Left renal cortex interstitium (tissue), 4 donors: ENCODE measurements around the gene CA12. TPM values are rescaled to one million over a fixed set of nuclear protein-coding genes. Genes with fewer than 3 reads are reported as not detected.
"Not testable (repeated sequence)": the region's sequence is repeated elsewhere in the genome, so short reads cannot be mapped to it uniquely, and the experiment has no call there.

ENCODE experiments used
- DNase-seq, 4 donors: peaks; one replicate each; pipeline ENCODE4 v3.0.0-alpha.2; 2013; ENCODE audit warnings: low read depth in 4 of 4, low spot score in 2 of 4, missing footprints in 1 of 4
- polyA plus RNA-seq, 4 donors: library from polyadenylated mRNA; unstranded; fragments of 120-200 nt; gene quantifications; one replicate each; pipeline ENCODE4 v1.2.1, GENCODE V29; 2013; ENCODE audit not compliant: insufficient read length in 4 of 4

CA12 gene
- polyA plus RNA-seq, 4 donors, result 123 to 146 (median 129) TPM

DNA sequence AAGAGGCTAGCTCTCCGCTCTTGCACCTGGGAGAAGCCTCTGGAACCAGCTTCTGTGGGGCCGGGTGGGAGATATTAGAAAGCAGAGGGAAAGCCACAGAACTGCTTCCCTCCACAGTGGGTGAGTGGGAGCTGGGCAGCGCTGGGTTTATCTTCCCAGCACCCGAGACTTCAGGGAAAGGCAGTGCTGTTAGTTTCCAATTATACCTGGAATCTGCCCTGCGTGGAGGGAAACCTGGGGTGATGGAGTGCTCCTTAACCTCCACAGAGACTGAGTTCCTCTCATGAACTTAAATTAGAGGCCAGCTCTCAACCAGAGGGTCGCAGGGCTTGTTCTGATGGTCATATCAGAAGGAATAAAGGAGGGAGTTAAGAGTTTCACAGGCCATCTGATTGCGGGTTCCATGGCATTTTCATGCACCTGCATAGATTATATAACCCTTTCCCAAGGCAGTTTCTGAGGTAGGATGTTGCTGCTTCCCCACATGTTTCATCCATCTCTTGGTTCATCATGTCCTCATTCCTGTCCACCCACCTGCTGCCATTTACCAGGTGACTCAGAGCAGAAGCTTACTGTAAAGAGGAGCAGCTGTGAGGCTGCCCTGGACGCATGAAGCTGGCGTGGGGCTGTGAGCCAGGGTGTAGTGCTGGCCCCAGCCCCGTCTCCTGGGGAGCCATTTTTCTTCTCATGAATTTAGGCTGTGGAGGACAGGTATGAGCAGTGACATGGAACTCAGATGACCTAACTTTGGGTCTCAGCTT, 42.5 kb downstream of the CA12 start:
- no peak for DNase-seq

DNA sequence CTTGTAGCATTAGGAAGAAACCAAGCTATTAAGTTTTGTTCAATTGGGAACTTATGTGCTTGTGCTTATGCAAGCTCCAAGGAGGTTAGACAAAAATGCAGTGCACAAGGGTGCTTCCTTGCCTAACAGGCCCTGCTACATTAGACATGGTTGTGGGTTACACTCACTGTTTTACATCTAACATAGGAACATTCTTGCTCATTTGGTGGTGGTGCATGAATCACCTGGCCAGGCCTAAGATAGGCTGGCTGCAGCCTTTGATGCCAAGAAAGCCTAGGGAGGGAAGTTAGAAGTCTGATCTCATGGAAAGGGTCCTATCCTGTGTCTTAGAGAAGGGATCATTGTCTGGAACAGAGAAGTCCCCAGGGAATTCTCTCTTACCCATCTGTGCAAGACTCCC, 43.5 kb downstream of the CA12 start:
- no peak for DNase-seq

DNA sequence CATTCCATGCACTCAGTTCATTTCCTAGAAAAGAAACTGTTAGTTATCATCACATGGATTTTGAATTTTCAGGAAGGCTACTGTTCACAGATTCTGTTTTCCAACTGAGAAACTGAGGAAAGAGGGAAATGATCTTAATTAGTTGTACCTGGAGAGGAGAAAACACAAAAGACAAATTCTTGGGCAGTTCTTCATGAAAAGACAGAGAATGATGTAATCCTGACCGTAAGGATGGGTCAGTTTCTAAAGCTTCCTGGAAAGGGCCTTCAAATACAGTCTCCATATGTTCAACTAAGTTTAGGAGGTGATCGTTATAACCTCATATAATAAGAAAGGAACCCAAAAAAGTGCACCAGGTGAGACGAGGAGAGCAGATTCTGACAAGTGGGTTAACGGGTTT, 44.6 kb downstream of the CA12 start:
- no peak for DNase-seq

DNA sequence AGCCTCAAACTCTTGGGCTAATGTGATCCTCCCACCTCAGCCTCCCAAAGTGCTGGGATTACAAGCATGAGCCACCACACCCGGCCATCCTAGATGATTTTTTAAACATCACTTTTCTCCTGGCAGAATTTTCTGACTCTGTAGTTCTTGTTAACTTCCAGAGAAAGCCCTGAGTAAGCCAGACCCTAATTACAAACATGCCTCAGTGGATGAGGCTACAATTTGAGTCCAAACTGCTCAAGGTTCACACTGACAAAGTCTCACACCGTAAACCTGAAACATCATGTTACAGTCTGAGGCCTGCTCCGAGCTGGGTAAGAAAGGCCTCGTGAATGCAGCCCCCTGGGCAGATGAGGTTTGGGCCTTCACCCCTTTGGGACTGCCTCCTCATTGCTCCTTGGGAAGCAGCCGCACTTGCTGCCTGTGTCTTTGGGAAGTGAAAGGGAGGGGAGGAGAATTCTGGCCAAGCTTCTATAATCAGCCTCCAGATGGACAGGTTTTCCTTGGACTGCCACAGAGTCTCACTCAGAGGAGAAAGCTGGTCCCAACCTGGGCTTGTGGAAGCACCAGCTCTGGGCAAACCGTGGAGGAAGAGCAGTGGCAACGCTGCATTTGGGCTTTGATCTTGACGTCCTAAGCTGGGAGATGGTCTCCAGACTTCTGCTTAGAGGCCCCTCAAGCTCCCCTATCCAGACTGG, 46.0 kb downstream of the CA12 start:
- DNase-seq, result no peak

DNA sequence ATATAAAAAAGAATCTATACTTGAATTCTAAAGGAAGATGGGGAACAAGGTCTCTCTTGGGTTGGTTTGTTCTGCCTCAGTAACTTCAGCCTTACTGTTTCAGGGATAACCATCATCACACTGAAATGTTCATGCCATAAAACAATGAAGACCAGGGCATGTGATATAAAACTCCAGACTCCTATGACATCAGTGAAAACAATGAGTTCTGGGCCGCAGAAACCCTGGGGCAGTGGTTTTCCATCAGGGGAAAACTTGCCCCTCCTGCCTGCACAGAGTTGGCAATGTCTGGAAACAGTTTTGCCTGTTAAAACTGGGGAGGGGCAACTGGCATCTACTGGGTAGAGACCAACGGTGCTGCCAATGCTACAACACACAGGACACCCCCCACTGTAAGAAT, 46.8 kb downstream of the CA12 start:
- no peak for DNase-seq

DNA sequence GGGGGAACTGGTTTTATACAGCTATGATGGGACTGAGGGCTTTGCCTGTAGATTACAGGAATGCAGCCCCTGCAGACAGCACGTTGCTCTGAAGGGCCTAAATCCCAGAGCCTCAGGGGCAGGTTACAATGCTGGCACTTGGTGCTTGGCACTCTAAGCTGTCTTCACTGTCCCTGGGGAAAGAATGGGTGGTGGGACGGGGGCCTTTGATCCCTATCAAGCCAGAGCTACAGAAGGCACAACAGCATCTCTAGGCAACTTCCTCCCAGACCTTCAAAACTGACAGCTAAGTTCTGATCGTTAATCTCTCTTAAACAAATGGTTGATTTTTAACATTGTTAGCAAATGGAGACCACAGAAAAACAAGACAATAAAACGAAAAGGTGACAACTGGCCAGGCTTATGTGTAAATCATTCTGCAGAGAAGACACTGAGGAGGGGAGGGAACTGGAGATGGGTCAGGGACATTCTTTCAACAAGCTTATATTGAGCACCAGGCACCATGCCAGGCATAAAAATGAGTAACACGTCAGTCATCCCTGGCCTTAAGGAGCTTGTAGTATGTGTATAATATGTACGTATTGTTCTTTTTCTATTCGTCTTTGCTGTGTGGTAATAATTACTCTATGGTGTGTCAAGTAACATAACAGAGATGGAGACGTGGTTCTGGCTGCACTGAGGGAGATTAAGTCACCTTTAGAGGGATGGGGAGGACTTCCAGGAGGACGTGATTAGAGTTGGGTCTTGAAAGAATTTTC, 49.1 kb downstream of the CA12 start:
- no peak for DNase-seq

DNA sequence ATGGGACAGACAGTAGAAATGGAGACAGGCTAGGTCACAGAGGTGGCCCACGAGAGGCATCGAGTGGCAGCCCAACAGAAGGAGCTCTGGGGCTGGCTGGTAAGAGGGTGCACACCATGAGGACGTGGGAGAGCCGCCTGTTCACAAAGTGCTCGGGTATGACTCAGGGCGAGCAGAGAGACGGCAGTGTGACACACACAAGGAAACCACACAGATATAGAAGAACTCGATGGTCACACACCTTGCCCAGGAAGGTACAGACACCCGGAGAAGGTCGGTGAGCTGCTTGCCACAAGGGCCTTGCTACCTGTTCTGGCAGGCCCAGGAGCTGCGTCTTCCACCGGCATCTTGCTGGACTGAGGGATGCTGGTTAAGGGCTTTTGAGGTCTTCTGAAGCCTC, 50.2 kb downstream of the CA12 start:
- DNase-seq, result no peak

DNA sequence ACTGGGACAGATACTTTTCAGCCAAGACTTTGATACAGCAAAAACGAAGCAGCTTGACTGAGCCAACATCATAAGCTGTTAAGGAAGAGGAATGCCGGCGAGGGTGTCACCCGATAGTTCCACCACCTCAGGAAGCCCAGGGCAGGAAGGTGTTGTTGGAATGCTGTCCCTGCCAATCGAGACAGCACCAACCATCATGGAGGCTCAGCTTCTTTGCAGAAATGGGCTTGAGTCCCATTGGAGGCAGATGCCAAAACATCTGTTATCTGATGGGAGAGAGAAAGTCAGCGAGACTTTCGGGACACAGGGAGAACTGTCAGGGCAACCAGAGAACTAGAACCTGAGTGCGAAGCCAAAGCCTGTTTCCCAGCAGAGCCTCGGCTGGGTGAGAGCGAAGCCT, 50.7 kb downstream of the CA12 start:
- no peak for DNase-seq

DNA sequence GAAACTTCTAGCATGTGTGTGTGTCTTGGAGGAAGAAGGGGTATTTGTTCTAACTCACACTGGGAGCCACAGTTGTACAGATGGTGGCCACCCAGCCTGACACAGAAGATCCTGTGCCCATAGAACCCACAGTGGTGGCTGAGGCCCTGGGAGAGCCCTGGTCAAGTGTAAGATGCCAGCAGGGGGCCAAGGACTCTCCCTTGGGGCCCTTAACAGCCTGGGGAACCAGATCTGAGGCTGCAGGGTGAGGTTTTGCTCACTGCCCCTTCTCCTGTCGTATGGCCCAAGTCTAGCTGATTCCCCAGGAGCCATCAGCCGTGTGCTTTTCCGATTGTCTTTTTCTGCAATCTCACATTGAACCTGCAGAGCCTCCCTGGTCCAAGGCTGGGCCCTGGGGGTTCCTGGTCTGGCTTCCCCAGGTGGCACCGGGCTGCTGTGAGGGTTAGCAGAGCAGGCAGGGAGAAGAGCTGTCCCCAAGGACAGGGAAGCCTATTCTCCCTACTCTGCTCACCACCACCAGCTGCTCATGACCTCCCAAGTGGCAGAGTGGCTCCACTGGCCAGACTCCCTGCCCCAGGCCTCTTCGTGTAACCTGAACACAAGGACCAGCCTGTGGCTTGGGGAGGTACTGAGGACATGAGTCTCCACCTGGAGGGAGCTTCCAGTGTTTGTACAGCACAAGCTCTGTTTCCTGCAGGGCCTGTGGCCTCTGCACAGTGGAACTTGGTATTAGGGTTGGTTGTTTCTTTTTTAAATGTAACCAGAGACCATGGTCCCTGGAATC, 51.9 kb downstream of the CA12 start:
- DNase-seq, result no peak

DNA sequence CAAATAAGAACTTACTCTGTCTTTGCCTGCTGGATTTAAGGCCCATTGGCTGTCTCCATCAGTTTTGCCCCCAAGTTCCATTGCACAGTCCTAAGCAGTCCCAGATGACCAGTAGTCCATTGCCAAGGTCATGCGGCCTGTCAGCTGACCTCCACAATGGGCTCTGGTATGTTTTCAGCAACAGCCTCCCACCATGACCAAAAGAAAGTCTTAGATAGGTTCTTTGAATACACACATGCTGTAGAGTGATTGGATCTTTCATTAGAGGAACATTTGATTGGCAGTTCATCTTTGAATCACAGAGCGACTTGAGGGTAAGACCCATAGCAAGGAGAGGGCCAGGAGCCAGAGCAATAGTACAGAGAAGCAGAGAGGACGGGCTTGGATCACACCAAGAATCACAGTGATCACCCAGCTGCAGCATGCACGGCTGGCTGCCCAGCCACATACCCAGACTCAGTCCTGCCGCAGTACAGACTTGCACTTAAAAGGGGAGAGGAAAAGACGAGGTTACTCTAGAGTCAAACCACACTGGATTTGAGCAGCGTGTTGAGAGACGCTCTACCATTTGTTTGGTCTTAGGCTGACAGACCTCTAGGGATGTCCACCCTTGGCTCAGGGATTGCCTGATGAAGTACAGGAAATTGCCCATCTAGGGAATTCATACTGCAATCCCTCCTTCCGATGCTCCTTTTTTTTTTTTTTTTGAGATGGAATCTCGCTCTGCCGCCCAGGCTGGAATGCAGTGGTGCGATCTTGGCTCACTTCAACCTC, 53.8 kb downstream of the CA12 start:
- no peak for DNase-seq

DNA sequence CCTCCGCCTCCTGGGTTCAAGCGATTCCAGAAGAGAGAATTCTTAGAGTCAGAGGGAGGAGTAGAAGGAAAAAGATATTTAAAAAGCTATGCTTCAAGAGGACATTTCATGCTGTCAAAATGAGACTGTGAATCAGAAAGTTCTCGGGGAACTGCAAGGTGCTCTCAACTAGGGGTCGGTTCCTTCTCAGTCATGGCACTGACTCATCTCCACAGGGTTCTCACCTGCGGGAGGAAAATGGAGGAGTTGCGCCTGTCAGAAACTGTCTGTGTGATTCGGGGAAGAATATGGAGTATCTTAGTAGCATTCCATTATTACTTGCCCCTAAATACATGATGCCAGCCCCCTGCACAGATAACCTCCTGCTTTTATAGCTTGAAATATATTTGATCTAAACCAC, 56.9 kb downstream of the CA12 start:
- DNase-seq, result no peak

DNA sequence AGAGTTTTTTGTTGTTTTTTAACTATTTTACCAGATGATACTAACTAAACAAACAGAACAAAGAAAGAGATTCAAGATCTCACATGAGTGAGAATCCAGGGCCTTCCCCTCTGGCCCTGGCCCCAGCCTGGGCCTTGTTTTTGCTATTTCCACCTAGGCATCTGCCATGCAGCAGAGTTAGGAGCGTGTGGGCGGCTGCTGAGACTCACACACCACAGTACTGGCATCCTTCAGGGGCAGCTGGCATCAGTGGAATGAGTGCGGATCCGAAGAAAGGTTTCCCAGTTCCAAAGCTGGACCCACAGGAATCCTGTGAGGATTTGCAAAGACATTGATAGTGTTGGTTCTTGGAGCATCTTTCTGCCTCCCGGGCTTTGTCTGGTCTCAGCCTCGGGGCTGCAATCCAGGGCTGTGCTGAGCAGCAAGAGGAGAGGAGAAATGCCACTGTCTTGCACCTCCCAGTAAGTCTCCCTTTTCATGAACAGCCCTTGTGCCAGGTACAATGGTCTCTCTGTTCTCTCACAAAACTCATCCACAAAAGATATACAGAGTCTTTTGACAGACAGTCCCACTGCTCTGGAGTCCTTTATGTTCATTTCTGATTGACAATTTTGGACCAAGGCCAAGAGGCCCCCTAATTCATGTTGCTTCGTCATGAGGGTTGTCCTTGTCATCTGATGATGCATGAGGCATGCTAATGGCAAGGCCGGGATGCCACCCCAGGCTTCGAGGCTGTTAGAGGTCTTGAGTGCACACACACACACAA, 57.7 kb downstream of the CA12 start:
- no peak for DNase-seq

DNA sequence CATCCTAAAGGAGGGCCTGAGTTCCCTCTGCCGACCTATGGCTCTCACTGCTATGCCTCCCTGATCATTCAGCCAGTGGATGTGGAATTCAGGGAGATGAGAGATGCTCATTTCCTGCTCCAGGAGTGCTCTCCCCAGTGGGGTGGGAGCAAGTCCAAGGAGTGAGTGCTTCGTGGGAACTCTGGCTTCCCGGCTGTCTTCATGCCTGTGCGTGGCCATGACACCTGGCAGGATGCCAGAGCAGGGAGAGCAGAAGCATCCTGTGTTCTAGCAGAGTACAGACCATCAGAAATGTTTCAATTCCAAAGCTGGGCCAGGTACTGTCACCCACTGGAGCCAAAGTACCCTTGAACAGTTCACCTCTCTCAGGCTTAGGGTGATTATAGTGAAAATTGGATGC, 59.1 kb downstream of the CA12 start:
- DNase-seq, result no peak

DNA sequence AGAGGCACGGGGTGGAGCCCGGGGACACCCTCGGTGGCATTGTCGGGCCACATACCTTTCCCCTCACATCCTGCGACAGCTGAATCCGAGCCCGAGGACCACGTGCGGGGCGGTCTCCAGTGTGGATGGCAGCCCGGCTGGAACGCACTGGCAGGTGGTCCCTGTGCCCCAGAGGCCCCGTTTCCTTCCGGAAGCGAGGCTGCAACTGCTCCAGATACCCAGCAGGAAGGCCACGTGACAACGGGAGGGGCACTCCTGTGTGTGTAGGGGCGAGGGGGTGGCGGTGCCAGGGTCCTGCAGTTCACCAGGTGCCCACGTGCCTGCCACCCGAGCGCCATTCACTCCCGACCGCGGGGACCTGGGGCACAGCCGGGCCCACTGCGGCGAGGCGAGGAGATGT, 60.2 kb downstream of the CA12 start:
- DNase-seq, result no peak

DNA sequence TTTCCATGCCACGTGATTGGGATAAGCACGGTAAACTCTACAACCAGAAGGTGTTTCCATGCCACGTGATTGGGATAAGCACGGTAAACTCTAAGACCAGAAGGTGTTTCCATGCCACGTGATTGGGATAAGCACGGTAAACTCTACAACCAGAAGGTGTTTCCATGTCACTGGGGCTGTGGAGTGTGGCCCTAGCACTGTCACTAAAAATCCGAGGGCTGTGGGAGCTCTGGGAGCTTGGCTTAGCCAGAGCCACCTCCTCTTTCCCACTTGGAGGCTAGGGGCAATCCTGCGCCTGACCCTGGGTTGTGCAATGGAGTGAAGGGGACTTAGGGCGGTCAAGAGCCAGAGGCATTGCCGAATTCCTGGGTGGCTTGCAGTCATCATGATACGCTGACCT, 60.7 kb downstream of the CA12 start:
- not testable (repeated sequence) for DNase-seq

DNA sequence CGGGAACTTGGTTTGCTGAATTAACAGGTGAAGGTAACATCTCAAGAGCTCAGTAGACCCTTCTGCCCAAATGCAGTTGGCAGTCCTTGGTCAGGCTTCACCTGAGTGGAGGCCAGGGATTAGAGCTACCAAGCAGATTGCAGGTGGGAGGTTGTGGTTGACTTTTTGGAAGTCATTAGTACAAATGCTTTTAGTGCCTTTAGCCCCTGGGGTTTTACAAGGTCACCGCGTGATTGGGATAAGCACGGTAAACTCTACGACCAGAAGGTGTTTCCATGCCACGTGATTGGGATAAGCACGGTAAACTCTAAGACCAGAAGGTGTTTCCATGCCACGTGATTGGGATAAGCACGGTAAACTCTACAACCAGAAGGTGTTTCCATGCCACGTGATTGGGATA, 61.2 kb downstream of the CA12 start:
- DNase-seq, result not testable (repeated sequence)

DNA sequence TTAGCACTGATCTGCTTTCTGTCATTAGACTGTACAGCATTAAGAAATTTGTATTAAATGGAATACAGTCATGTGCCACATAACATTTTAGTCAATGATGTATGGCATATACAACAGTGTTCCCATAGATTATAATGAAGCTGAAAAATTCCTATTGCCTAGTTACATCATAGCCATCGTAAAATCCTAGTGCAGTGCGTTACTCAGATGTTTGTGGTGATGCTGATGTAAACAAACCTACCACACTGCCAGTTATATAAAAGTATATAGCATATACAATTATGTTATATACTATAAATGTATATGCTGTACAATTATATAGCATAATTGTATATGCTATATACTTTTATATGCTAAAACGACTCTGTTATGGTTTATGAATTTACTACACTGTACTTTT, 62.6 kb downstream of the CA12 start:
- no peak for DNase-seq

DNA sequence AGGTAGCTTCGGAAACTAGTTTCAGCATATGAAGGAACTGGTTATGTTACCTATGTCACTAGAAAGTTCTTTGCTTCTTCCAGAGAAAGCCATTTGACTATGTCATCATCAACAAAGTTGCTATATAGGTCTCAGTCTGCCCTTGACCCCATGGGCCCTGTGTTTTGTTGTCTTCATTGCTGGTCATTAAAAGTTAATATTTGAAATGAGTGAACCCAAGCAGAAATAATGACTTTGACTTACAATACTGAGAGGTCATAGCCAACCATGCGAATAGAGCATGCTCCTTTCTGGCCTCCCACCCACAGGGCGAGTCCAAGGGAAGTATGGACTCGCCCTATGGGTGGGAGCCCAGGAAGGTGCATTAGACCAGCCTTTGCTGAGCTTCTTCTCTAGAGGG, 63.3 kb downstream of the CA12 start:
- DNase-seq, result no peak

DNA sequence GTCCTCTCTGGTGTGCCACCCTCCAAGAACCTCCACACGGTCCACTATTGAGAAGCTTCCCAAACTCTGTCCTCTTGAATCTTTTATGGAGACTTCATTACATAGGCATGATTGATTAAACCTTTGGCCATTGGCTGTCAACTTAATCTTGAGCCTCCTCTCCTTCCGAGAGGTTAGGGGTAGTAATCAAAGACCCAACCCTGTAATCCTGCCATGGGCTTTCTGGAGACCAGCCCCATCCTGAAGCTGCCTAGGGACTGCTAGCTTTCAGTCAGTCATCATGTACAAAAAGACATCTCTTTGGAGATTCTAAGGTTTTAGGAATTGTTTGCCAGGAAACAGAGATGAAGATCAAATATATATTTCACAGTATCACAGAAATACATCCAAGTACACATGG, 67.2 kb downstream of the CA12 start:
- no peak for DNase-seq
